GM18526 (cell line): ENCODE data around the gene PPP1CA.

Source experiments
- POLR2A ChIP-seq: IDR thresholded peaks from 3 replicates; pipeline ENCODE4 v1.6.1; 2011; ENCODE audit not compliant: insufficient read length; ENCODE audit errors: extremely low read depth

The PPP1CA gene

DNA sequence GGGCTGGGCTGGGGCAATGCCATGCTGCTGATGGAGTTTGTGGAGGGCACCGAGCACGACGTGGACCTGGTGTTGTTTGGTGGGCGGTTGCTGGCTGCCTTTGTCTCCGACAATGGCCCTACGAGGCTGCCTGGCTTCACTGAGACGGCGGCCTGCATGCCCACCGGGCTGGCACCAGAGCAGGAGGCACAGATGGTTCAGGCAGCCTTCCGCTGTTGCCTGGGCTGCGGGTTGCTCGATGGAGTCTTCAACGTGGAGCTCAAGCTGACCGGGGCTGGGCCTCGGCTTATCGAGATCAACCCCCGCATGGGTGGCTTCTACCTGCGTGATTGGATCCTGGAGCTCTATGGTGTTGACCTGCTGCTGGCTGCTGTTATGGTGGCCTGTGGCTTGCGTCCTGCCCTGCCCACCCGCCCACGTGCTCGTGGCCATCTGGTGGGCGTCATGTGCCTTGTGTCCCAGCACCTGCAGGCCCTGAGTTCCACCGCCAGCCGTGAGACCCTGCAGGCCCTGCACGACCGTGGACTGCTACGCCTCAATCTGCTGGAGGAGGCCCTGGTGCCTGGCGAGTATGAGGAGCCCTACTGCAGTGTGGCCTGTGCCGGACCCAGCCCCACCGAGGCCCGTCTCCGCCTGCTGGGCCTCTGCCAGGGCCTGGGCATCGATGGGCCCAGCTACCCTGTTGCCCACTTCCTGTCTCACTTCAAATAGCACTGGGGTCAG, 22.4 kb upstream of the PPP1CA start:
- TF ChIP-seq POLR2A: no peak

DNA sequence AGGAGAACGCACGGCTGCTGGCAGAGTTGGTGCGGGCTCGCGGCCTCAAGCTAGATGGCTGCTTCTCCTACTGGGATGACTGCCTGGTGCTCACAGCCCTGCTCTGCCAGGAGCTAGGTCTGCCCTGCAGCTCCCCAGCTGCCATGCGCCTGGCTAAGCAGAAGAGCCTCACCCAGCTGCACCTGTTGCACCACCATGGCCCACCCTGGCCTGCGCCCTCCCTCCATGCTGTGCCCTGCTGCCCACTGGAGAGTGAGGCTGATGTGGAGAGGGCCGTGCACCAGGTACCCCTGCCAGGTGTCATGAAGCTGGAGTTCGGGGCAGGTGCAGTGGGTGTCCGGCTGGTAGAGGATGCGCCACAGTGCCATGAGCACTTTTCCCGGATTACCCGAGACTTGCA, 21.8 kb upstream of the PPP1CA start:
- TF ChIP-seq POLR2A: no peak

DNA sequence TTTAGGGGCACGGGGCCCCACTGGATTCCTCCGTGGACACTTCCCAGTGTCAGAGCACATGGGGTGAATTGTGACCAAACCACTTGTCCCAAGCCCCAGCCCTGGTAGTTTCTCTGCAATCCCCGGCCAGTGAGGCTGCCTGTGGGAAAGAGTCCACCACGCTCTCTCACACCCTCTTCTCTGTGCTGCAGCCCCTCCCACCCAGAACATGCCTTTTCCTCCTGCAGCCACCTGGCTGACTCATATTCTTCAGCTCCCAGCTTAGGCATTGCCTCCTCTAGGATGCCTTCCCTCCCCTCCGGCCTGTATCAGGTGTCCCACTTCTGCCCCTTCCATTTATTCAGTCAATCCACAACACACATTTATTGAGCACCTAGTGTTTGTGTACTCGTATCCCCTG, 21.2 kb upstream of the PPP1CA start:
- TF ChIP-seq POLR2A: no peak

DNA sequence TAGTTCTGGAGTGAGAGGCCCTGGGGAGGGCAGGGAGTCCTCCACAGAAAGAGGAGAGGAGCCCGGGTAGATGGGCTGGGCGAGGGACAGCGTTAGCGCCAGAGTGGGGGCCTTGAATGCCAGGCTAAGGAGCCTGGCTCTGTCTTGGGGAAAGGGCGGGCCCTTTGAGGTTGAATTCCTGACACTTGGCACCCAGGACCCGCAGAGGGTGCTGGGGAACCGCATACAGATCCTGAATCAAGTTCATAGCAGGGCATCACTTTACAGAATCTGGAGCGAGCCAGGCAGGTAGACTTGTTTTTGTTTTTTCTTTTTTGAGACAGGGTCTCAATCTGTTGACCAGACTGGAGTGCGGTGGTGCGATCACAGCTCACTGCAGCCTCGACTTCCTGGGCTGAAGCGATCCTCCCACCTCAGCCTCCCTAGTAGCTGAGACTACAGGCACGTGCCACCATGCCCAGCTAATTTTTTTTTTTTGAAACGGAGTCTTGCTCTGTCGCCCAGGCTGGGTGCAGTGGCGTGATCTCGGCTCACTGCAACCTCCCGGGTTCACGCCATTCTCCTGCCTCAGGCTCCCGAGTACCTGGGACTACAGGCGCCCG, 19.9 kb upstream of the PPP1CA start:
- TF ChIP-seq POLR2A: no peak

DNA sequence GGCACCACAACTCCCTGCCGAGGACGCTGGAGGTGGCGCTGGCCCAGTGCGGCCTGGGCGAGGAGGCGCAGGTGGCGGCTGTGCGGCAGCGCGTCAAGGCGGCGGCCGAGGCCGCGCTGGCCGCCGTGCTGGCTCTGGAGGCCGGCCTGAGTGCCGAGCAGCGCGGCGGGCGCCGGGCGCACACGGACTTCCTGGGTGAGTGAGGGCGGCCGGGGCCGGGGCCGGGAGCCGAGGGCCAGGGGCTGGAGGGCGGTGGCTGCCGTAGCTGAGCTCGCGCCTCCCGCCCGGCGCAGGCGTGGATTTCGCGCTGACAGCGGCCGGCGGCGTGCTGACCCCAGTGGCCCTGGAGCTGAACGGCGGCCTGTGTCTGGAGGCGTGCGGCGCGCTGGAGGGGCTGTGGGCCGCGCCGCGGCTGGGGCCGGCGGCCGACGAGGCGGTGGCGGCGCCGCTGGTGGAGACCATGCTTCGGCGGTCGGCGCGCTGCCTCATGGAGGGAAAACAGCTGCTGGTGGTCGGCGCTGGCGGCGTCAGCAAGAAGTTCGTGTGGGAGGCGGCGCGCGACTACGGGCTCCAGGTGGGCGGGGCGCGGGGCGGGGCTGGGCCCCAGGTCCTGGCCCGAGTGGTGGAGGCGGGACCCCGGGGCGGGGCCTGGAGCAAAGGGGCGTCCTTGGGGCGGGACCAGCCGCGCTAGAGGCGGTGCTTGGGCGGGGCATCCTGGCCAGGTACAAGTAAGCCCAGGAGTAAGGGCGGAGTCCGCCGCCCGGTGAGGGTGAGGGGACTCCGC, 19.2 kb upstream of the PPP1CA start:
- TF ChIP-seq POLR2A: peak; percentile 59

DNA sequence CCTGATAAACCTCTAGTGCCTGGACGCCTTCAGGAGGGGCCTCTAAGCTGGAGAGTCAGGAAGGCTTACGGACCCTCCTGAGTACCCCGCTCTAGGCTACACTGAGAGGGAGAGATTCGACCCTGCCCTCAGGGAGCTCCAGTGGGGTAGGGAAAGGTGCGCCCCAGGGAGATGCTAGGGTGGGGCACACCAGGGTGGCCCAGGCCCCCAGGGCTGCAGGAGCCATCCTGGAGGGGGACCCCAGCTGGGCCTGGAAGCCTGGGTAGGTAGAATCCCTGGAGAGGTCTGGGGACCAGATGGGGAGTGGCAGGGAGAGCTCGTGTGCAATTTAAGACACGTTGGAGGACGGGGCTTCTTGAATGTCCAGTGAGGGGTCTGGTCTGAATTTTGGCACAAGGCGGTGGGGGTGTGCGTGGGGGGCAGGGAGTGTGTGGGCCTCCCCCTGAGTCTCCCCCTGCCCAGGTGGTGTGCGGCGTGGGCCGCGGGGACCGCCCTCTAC, 18.5 kb upstream of the PPP1CA start:
- no peak for TF ChIP-seq POLR2A

DNA sequence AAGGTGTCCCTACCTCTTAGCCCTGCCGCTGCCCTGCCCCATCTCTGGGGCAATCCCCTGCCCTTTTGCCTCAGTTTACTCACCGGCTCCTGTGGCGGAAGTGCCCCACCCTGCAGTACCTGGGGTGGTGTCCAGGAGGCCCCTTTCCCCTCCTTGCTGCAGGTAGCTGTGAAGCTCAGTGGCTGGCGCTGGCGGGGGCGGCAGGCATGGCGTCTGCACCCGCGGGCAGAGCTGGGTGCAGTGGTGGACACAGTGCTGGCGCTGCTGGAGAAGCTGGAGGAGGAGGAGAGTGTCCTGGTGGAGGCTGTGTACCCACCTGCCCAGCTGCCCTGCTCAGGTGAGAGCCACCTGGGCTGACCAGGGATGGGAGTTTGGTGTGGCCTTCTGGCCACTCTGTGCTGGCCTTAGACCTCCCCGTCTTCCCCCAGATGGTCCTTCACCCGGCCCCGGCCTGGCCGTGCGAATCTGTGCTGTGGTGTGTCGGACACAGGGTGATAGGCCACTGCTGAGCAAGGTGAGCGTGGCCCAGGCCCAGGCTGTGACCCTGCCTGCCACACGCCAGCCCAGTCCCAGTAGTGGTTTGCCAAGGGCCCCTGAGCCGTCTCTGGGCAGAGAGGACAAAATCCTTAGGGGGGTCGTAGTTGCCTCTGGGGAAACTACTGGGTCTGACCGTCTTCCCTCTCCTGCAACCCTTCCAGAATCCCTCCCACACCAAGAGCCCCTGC, 17.8 kb upstream of the PPP1CA start:
- TF ChIP-seq POLR2A: no peak

DNA sequence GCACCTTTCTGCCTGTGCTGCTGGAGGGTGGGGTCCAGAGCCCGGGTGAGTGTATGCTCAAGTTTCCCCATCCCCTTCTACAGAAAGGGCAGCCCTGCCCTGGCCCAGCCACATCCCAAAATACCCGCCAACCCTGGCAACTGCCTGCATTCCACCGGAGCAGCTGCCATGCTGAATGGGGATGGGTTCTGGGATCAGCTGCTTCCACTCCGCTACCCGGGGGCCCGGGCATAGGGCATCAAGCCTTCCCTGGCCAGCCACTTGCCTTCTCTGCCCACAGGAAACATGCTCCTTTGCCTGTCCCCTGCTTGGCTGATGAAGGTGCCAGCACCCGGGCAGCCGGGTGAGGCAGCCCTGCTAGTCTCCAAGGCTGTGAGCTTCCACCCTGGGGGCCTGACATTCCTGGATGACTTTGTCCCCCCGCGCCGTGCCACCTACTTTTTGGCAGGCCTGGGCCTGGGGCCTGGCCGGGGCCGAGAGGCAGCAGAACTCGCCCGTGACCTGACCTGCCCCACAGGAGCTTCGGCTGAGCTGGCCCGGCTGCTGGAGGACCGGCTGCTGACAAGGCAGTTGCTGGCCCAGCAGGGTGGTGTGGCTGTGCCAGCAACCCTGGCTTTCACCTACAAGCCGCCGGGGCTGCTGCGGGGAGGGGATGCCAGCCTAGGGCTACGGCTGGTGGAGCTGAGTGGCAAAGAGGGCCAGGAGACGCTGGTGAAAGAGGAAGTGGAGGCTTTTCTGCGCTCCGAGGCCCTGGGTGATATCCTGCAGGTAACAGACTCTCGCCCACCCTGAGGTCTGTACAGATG, 17.0 kb upstream of the PPP1CA start:
- TF ChIP-seq POLR2A: no peak

DNA sequence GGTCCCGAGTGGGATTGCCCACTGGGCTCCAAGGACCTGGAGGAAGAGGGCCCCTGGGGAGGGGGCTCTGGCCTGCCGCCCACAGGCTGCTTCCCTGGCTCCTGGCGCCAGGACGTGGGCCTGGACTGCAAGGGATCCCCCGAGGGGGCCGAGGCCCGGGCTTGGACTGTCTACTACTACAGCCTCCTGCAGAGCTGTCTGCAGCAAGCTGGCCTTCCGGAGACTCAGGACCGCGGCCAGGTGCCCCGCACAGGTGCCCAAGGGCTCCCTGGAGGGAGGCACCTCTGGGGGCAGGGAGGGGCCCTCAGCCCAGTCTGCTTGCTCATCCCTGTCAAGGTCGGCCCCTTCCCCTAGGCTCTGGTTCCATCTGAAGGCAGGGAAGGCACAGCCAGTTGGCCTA, 15.8 kb upstream of the PPP1CA start:
- no peak for TF ChIP-seq POLR2A

DNA sequence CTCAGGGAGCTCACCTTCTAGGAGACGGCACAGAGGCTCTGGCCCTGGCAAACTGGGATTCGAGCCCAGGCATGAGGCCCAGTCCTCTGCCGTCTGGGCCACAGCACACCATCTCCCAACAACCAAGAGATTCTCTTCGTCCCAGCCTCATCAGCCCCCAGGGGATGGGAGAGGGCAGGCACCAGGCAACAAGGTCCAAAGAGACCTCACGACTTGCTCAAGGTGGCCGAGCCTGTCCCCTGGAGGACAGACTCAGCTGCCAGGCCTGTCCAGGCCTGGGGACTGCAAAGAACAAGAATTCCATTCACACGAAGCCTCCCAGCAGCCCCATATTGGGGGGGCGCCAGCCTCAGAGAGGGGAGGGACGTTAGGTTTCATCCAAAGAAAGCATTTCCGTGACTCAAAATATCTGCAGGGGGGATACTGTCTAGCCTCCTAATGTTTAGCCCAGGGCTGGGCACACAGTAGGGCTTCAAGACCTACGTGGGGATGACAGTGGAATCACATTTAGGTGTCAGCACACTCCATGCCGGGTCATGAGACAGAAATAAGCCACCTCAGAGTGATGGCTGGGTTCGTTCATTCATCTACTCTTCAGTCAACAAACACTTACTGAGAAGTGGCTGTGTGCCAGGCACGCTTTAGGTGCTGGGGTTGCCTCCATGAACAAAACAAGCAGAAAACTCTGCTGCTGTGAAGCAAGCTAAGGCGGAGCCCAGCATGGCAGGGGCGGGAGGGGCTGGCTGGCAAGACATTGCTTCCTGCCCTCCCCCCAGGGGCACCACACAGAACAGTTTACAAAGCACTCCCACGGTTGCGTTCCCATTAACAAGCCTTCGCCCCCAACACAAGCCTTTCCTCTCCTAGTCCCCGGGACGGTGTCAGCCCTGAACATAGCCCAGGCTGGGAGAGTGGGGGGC, 15.0 kb upstream of the PPP1CA start:
- TF ChIP-seq POLR2A: no peak

DNA sequence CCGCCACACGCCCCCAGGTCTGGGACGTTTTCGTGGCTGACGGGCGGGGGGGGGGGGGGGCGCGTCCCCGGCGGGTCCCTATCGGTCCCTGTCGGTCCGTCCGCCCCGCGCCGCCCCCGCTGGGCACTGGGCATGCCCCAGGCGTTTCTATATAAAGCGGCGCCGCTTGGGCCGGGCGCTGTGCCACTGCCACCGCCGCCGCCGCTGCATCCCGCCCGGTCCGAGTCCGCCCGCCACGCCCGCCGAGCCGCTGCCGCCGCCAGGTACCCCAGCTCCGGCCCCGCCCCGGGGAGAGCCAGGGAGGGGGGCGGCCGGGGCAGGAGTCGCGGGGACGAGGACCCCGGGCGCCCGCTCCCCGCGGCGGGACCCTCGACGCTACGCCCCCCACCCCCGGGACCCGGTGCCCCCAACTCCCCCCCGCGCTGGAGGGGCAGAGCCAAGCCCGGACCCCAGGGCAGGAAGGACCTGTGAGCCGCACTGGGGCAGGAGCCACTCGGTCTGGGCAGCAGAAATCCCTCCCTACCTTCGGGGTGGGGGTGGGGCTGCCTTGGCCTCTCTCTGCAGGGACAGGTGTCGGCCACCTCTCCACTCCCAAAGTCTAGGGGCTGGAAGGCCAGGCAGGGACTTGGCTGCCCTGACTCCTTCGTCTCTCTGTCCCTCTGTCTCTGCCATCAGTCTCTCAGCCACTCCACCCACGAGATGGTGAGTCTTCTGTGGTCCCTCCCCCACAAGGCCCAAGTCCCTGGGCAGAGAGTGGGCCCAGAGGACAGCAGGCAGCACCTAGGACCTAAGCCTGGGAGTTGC, 14.0 kb upstream of the PPP1CA start, which contains the start of gene CARNS1:
TSS of gene CARNS1 (plus strand) at position 178 of the 804 bp plus-strand sequence. CDS start at position 700, 522 bp downstream.
- no peak for TF ChIP-seq POLR2A

DNA sequence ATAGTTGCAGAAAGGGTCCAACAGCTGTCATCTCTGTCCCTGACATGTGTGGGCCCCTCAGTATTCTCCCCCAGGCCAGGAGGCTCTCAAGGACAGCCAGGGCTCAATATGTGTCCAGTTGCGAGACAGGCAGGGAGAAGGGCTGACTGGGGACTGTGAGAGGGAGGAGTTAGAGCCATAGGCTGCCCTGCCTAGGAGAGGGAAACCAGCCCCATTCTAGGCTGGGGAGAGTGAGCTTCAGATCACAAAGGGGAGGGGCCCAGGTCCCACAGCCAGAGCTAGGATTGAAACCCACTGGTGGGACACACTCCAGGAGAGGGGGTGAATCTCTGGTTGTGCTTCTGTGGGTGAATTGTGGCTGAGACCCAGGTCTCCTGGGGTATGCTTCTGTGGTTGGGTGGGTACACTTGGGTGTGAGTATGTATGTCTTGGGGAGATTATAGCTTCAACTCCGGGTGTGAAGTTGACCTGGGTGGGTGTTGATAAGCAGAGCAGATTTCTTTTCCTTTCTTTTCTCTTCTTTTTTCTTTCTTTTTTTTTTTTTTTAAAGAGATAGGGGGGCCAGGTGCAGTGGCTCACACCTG, 11.7 kb upstream of the PPP1CA start:
- no peak for TF ChIP-seq POLR2A

DNA sequence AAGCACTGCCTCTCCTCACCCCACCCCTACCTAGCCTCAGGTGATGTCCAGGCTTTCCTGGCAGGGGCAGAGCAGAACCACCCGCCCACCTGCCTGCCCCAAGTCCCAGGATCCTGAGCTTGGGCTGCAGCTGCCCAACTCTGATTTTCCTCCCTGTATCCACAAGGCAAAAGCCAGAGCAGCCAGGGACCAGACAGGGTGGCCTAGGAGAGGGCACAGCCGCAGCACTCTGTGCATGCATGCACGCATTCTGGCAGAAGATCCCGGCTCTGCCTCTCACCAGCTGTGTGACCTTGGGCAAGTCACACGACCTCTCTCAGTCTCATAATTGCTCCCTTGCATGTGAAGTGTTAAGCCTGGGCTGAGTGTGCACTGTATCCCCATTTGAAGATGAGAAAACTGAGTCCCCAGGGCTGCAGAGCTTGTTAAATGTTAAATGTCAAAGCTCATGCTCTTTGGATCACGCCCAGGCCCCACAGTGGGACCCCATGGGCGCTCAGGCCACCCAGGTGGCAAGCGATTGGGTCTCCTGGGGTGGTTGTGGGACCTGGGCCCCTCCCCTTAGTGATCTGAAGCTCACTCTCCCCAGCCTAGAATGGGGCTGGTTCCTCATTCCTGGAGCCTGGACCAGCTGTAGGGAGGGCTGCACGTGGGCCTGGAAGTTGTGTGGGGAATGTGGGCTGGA, 11.0 kb upstream of the PPP1CA start:
- no peak for TF ChIP-seq POLR2A
